Left kidney (tissue), 2 donors: ENCODE data around the gene MYCBPAP. TPM values are rescaled to one million over a fixed set of nuclear protein-coding genes. Genes with fewer than 3 reads are reported as not detected.
"Not testable (repeated sequence)": the region's sequence is repeated elsewhere in the genome, so short reads cannot be mapped to it uniquely, and the experiment has no call there.

Source experiments
- DNase-seq: peaks from one replicate; pipeline ENCODE4 v3.0.0-alpha.2; 2013
- polyA plus RNA-seq: library from polyadenylated mRNA; unstranded; fragments of 120-200 nt; gene quantifications from one replicate; pipeline ENCODE4 v1.2.1, GENCODE V29; 2013; ENCODE audit not compliant: insufficient read length

The MYCBPAP gene
- polyA plus RNA-seq, 1 donor, result 3.0 TPM

GRCh38 chr17:50471009-50471905 is 37.0 kb upstream of the MYCBPAP start:
- no peak for DNase-seq

GRCh38 chr17:50472286-50472685 is 36.0 kb upstream of the MYCBPAP start:
- DNase-seq, result no peak

GRCh38 chr17:50472761-50473161 is 35.5 kb upstream of the MYCBPAP start:
- not testable (repeated sequence) for DNase-seq

- DNase-seq, result no peak
These were observed 34.3 kb upstream of the MYCBPAP start for GRCh38 chr17:50473901-50474300.

- DNase-seq, result no peak
These were observed 33.7 kb upstream of the MYCBPAP start for GRCh38 chr17:50474523-50474922.

- no peak for DNase-seq
These were observed 32.9 kb upstream of the MYCBPAP start for GRCh38 chr17:50475362-50475761.

GRCh38 chr17:50475775-50476544 is 32.3 kb upstream of the MYCBPAP start:
- DNase-seq, result not testable (repeated sequence)

- DNase-seq, result no peak
These were observed 31.5 kb upstream of the MYCBPAP start for GRCh38 chr17:50476545-50477315.

GRCh38 chr17:50477976-50478375 is 30.3 kb upstream of the MYCBPAP start:
- no peak for DNase-seq

- peak; percentile 85 for DNase-seq
These were observed 29.6 kb upstream of the MYCBPAP start, which contains the start of gene RSAD1 for GRCh38 chr17:50478391-50479381. TSS of gene RSAD1 (plus strand) at chr17:50478860. CDS start at chr17:50478885, 25 bp downstream.

- peak; percentile 71 for DNase-seq
These were observed 28.6 kb upstream of the MYCBPAP start for GRCh38 chr17:50479522-50480141.

- no peak for DNase-seq
These were observed 28.0 kb upstream of the MYCBPAP start for GRCh38 chr17:50480142-50480764.

- DNase-seq, result no peak
These were observed 27.3 kb upstream of the MYCBPAP start for GRCh38 chr17:50480854-50481490.

GRCh38 chr17:50481648-50482047 is 26.6 kb upstream of the MYCBPAP start:
- no peak for DNase-seq

GRCh38 chr17:50482110-50482509 is 26.1 kb upstream of the MYCBPAP start:
- no peak for DNase-seq

GRCh38 chr17:50482516-50482915 is 25.7 kb upstream of the MYCBPAP start:
- DNase-seq, result peak; percentile 85

- no peak for DNase-seq
These were observed 25.0 kb upstream of the MYCBPAP start for GRCh38 chr17:50483266-50483665.

GRCh38 chr17:50484386-50485155 is 23.7 kb upstream of the MYCBPAP start:
- DNase-seq, result no peak
